ENCODE data around the gene NAA16. TPM values are rescaled to one million over a fixed set of nuclear protein-coding genes. Genes with fewer than 3 reads are reported as not detected.
A peak's percentile ranks its signal among the peaks of the same experiment; 100 is the strongest.

NAA16 gene
- total and polyA plus RNA-seq, 2 of the 4 experiments (the other 2 are of a cell fraction): 6.6 to 8.8 TPM

GRCh38 chr13:41364043-41364442, 53.0 kb downstream of the NAA16 start:
- Histone ChIP-seq H3K27ac (ENCODE audit: insufficient read depth, low read length) (no peak overlapping the region), H3K56ac (ENCODE audit: extremely low read depth, insufficient read depth, low read length) (no peak overlapping the region), H4K5ac (ENCODE audit: low read depth, low read length) (no peak overlapping the region), H3K36me3 (ENCODE audit: control insufficient read depth, insufficient read depth, low read length) (peaks cover 22% of the 10 kb centered on the region), H4K20me1 (ENCODE audit: insufficient read depth, low read length) (no peaks in the 10 kb centered on the region), H2BK120ac (ENCODE audit: low read depth, low read length) (no peak overlapping the region), H4K91ac (ENCODE audit: insufficient read depth, low read depth, low read length) (no peak overlapping the region), H3K18ac (ENCODE audit: low read depth, low read length) (no peak overlapping the region), H3K79me1 (ENCODE audit: low read depth in 1 of 2, low read length in 2 of 2) (peaks cover 6% of the 10 kb centered on the region in 2 experiments), H2AFZ (replicated peaks; ENCODE audit: low read length, poor library complexity) (no peak overlapping the region), H3K4me3 (ENCODE audit: insufficient read depth, low read depth, low read length) (no peak overlapping the region), H3K27me3 (ENCODE audit: control insufficient read depth, insufficient read depth, low read length) (no peaks in the 10 kb centered on the region), H2BK15ac (ENCODE audit: low read depth, low read length) (no peak overlapping the region), H3K9ac (ENCODE audit: low read depth, low read length) (no peak overlapping the region), H2BK5ac (ENCODE audit: low read depth, low read length, poor library complexity, severe bottlenecking) (no peak overlapping the region), H3K4ac (ENCODE audit: low read depth, low read length) (no peak overlapping the region), H3K14ac (replicated peaks; ENCODE audit: low read depth, low read length) (no peak overlapping the region), H3K9me1 (ENCODE audit: insufficient read depth, low read length) (0 out of 2 replicates have a peak, but pooled peaks cover 2% of the 10 kb centered on the region), H3K4me1 (ENCODE audit: control insufficient read depth, insufficient read depth, low read length) (peaks cover 2% of the 10 kb centered on the region; the same call in 1 of the 2 replicates), H2AK9ac (replicated peaks; ENCODE audit: low read depth, low read length, poor library complexity) (no peak overlapping the region), H3K4me2 (ENCODE audit: low read depth, low read length) (no peak overlapping the region), H4K8ac (ENCODE audit: low read depth in 2 of 2, low read length in 2 of 2) (no peak overlapping the region), H2AK5ac (ENCODE audit: low read depth, low read length) (no peak overlapping the region), H3K23ac (ENCODE audit: low read depth, low read length) (no peak overlapping the region), H2BK20ac (ENCODE audit: low read depth, low read length) (no peak overlapping the region), H3K9me3 (ENCODE audit: control insufficient read depth, insufficient read depth, low read length) (no peaks in the 10 kb centered on the region)
- in situ Hi-C loops (cut with MboI; ENCODE audit: low sequenced_read_pairs): no loop called here
- no peak for DNase-seq
- ChIA-PET CTCF (interaction anchor here (0.6 kb wide), 1 partner anchor 134 kb away, joined by 3 read pairs; no protein-coding TSS in a partner anchor), POLR2A (ENCODE audit: unreplicated experiment) (no interaction called here)
- ATAC-seq (ENCODE audit: low read depth): no peak
- no TSS peak for BruUV-seq (replicated peaks)
- dilution Hi-C loops (cut with HindIII; ENCODE audit: low sequenced_read_pairs, unreplicated experiment): no loop called here
- intact Hi-C loops (cut with micrococcal nuclease): no loop called here
- WGBS, 2 experiments (ENCODE audit: extremely low coverage in 2 of 2, insufficient read length in 1 of 2): no CpG with 5 or more reads among the region's 2 CpGs
- TF ChIP-seq MAFK (IDR thresholded peaks at IDR 0.05; ENCODE audit: low read depth, low read length) (no peak), RCOR1 (IDR thresholded peaks at IDR 0.05; ENCODE audit: insufficient replicate concordance, low read length) (no peak), MAZ (IDR thresholded peaks at IDR 0.05; ENCODE audit: borderline replicate concordance, low read depth, low read length) (no peak), ELK1 (IDR thresholded peaks at IDR 0.05; ENCODE audit: borderline replicate concordance, low read depth, low read length) (no peak), CHD1 (IDR thresholded peaks at IDR 0.05; ENCODE audit: low read depth, low read length) (no peak), CEBPB (IDR thresholded peaks at IDR 0.05; ENCODE audit: low read depth, low read length) (peak; percentile 78)

All from IMR-90 (cell line).